GM19467 (cell line): ENCODE data around the gene OR2F2.

Source experiments
- ATAC-seq: cut with Tn5 transposase; IDR thresholded peaks from one replicate; pipeline ENCODE4 v1.9.1; 2021; ENCODE audit warnings: mild to moderate bottlenecking, moderate library complexity; ENCODE audit not compliant: unreplicated experiment

OR2F2 gene

GRCh38 chr7:143975617-143976016 lies 40.6 kb downstream of the OR2F2 start:
- ATAC-seq: no peak

GRCh38 chr7:143978585-143978984 lies 43.6 kb downstream of the OR2F2 start:
- ATAC-seq: no peak

GRCh38 chr7:143979359-143979758 lies 44.3 kb downstream of the OR2F2 start:
- ATAC-seq: no peak

GRCh38 chr7:143979998-143980397 lies 45.0 kb downstream of the OR2F2 start:
- no peak for ATAC-seq

- no peak for ATAC-seq
These were observed 45.9 kb downstream of the OR2F2 start for GRCh38 chr7:143980746-143981510.

- ATAC-seq: no peak
These were observed 48.9 kb downstream of the OR2F2 start for GRCh38 chr7:143983960-143984359.
